Trophoblast cell (in vitro differentiated cells and primary cell): ENCODE results near the gene PCMTD2.

ENCODE experiments used
- DNase-seq, 2 donors: peaks; one replicate each; pipeline ENCODE4 v3.0.0-alpha.2; 2016
- H2AFZ ChIP-seq: 2 replicates; pipeline ENCODE4 v1.6.1; 2013; ENCODE audit warnings: low read length, moderate library complexity, mild to moderate bottlenecking; ENCODE audit not compliant: insufficient read depth, poor library complexity
- H2AK5ac ChIP-seq: 2 replicates; pipeline ENCODE4 v1.6.1; 2013; ENCODE audit warnings: mild to moderate bottlenecking, low read length
- H2BK120ac ChIP-seq: 2 replicates; pipeline ENCODE4 v1.6.1; 2013; ENCODE audit warnings: low read length, mild to moderate bottlenecking, moderate library complexity; ENCODE audit not compliant: insufficient read depth, poor library complexity
- H2BK12ac ChIP-seq: 2 replicates; pipeline ENCODE4 v1.6.1; 2013; ENCODE audit warnings: mild to moderate bottlenecking, low read length, moderate library complexity
- H2BK5ac ChIP-seq: 2 replicates; pipeline ENCODE4 v1.6.1; 2013; ENCODE audit warnings: low read length, low read depth, moderate library complexity, mild to moderate bottlenecking; ENCODE audit not compliant: poor library complexity
- H3K14ac ChIP-seq: 2 replicates; pipeline ENCODE4 v1.6.1; 2013; ENCODE audit warnings: mild to moderate bottlenecking, low read length
- H3K18ac ChIP-seq: 2 replicates; pipeline ENCODE4 v1.6.1; 2013; ENCODE audit warnings: mild to moderate bottlenecking, low read length
- H3K23ac ChIP-seq: 2 replicates; pipeline ENCODE4 v1.6.1; 2013; ENCODE audit warnings: low read length
- H3K27ac ChIP-seq: 2 replicates; pipeline ENCODE4 v1.5.1; 2013; ENCODE audit warnings: low read depth, mild to moderate bottlenecking, inconsistent platforms, low read length, moderate library complexity
- H3K27me3 ChIP-seq: 2 replicates; pipeline ENCODE4 v1.6.1; 2013; ENCODE audit warnings: inconsistent platforms, mild to moderate bottlenecking, low read length, moderate library complexity; ENCODE audit not compliant: insufficient read depth
- H3K36me3 ChIP-seq, 2 experiments: 1 replicate in 1 of 2; 2 replicates in 1 of 2; pipeline ENCODE4 v1.6.1; 2013; ENCODE audit warnings: low read length in 2 of 2, mild to moderate bottlenecking in 2 of 2, moderate library complexity in 1 of 2; ENCODE audit not compliant: insufficient read depth in 2 of 2, control insufficient read depth in 1 of 2
- H3K4ac ChIP-seq: 2 replicates; pipeline ENCODE4 v1.6.1; 2013; ENCODE audit warnings: low read depth, mild to moderate bottlenecking, low read length, moderate library complexity
- H3K4me1 ChIP-seq, 2 experiments: 1 replicate in 1 of 2; 2 replicates in 1 of 2; pipeline ENCODE4 v1.6.1; 2013; ENCODE audit warnings: low read length in 2 of 2, mild to moderate bottlenecking in 2 of 2, moderate library complexity in 1 of 2; ENCODE audit not compliant: insufficient read depth in 2 of 2, control insufficient read depth in 1 of 2
- H3K4me2 ChIP-seq: 2 replicates; pipeline ENCODE4 v1.6.1; 2013; ENCODE audit warnings: inconsistent platforms, mild to moderate bottlenecking, low read length, moderate library complexity
- H3K4me3 ChIP-seq: 2 replicates; pipeline ENCODE4 v1.5.1; 2013; ENCODE audit warnings: mild to moderate bottlenecking, low read depth, low read length, inconsistent platforms
- H3K79me1 ChIP-seq: one replicate; pipeline ENCODE4 v1.6.1; 2013; ENCODE audit warnings: low read length
- H3K79me2 ChIP-seq: 2 replicates; pipeline ENCODE4 v1.6.1; 2013; ENCODE audit warnings: low read length, mild to moderate bottlenecking; ENCODE audit not compliant: control insufficient read depth, insufficient read depth, poor library complexity
- H3K9ac ChIP-seq: 2 replicates; pipeline ENCODE4 v1.6.1; 2013; ENCODE audit warnings: mild to moderate bottlenecking, low read length
- H3K9me3 ChIP-seq: 2 replicates; pipeline ENCODE4 v1.6.1; 2013; ENCODE audit warnings: low read depth, mild to moderate bottlenecking, control low read depth, inconsistent platforms, low read length; ENCODE audit not compliant: insufficient read depth
- H4K12ac ChIP-seq: 2 replicates; pipeline ENCODE4 v1.6.1; 2013; ENCODE audit warnings: low read depth, mild to moderate bottlenecking, low read length, moderate library complexity
- H4K8ac ChIP-seq: 2 replicates; pipeline ENCODE4 v1.6.1; 2013; ENCODE audit warnings: low read depth, mild to moderate bottlenecking, low read length, moderate library complexity
- H4K91ac ChIP-seq: one replicate; pipeline ENCODE4 v1.6.1; 2013; ENCODE audit warnings: low read depth, mild to moderate bottlenecking, low read length, moderate library complexity
- WGBS: extraction: QIAGEN DNeasy Blood & Tissue Kit; methylation state at CpG from one replicate; pipeline ENCODE4 v1.1.7; 2013; ENCODE audit warnings: missing lambda C conversion rate; ENCODE audit not compliant: insufficient read length, insufficient coverage; ENCODE audit errors: extremely low coverage; 5-methylcytosine and 5-hydroxymethylcytosine counted together

Gene PCMTD2

DNA sequence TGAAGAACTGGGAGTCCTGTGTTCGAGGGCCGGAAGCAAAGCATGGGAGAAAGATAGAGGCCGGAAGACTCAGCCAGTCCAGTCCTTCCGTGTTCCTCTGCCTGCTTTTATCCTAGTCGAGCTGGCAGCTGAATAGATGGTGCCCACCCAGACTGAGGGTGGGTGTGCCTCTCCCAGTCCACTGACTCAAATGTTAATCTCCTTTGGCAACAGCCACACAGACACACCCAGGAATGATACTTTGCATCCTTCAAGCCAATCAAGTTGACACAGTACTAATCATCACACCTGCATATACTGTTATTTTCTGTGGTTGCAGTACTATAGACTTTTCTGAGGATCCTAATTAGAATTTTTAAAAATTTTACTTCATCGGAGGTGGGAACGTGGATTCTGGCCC, 21.3 kb downstream of the PCMTD2 start:
- Histone ChIP-seq H3K79me1 (no peaks in the 10 kb centered on the region), H2BK12ac (no peak overlapping the region), H3K23ac (no peak overlapping the region), H3K36me3 (peaks cover 6 to 7% of the 10 kb centered on the region in 2 experiments), H4K8ac (no peak overlapping the region), H3K14ac (no peak overlapping the region), H2AFZ (no peak overlapping the region), H2AK5ac (no peak overlapping the region), H3K79me2 (no peaks in the 10 kb centered on the region), H3K9ac (no peak overlapping the region), H2BK5ac (no peak overlapping the region), H3K4me2 (no peak overlapping the region), H3K27ac (no peak overlapping the region), H4K12ac (no peak overlapping the region), H3K4me3 (no peak overlapping the region), H4K91ac (no peak overlapping the region), H3K4me1 (no peaks in the 10 kb centered on the region), H3K9me3 (peaks cover 12% of the 10 kb centered on the region), H3K18ac (no peak overlapping the region), H2BK120ac (no peak overlapping the region), H3K4ac (no peak overlapping the region), H3K27me3 (no peaks in the 10 kb centered on the region)
- no CpG with 5 or more reads among the region's 7 CpGs for WGBS
- no peak for DNase-seq

DNA sequence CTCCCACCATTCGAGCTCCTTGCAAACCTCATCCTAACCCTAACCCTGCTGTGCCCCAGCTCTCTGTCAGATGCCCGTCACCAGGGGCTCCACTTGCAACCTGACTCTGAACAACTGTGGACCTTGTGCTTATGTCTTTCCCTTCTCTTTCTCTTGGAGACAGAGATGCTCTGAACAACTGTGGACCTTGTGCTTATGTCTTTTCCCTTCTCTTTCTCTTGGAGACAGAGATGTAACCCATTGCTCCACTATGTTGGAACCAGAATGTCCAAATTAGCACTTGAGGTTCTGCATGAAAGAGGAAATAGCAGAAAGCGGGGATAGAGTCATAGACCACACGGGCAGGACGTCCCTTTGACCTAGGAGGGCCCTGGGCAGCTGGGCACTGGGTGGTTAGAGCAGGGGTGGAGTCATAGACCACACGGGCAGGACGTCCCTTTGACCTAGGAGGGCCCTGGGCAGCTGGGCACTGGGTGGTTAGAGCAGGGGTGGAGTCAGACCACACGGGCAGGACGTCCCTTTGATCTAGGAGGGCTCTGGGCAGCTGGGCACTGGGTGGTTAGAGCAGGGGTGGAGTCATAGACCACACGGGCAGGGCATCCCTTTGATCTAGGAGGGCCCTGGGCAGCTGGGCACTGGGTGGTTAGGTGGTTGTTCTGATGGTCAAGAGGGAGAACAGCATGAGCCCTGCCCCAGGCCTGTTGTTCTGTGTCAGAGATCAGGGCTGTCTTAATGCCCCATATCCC, 22.2 kb downstream of the PCMTD2 start:
- H4K12ac ChIP-seq = no peak overlapping the region
- H3K4ac ChIP-seq = no peak overlapping the region
- H3K14ac ChIP-seq = no peak overlapping the region
- H3K4me2 ChIP-seq = no peak overlapping the region
- H4K91ac ChIP-seq = no peak overlapping the region
- H3K9me3 ChIP-seq = peaks cover 12% of the 10 kb centered on the region
- no peak overlapping the region for H3K27ac ChIP-seq
- H3K4me3 ChIP-seq = no peak overlapping the region
- no peak overlapping the region for H2AFZ ChIP-seq
- H2BK5ac ChIP-seq = no peak overlapping the region
- H2BK120ac ChIP-seq = no peak overlapping the region
- no peak overlapping the region for H3K18ac ChIP-seq
- peaks cover 6 to 7% of the 10 kb centered on the region in 2 experiments for H3K36me3 ChIP-seq
- DNase-seq = no peak
- H3K23ac ChIP-seq = no peak overlapping the region
- WGBS = no CpG with 5 or more reads among the region's 10 CpGs
- no peaks in the 10 kb centered on the region for H3K4me1 ChIP-seq
- H2BK12ac ChIP-seq = no peak overlapping the region
- H4K8ac ChIP-seq = no peak overlapping the region
- H3K9ac ChIP-seq = no peak overlapping the region
- no peak overlapping the region for H2AK5ac ChIP-seq
- no peaks in the 10 kb centered on the region for H3K79me2 ChIP-seq
- H3K79me1 ChIP-seq = no peaks in the 10 kb centered on the region
- H3K27me3 ChIP-seq = no peaks in the 10 kb centered on the region

DNA sequence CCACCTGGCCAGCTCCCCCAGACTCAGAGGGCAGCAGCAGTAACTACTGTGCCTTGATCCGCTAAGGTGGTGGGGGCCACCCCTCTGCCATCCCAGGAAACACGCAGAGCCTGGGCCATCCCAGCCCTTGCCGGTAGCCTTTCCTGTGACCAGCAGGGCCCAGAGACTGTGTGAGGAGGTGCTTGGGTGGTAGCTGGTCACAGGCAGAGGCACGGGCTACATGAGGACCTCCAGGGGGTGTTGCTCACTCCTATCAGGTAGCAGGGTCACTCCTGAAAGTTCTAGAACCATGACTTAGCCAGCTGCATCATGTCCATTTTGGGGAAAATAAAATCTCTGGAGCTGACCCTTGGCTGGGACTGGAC, 22.8 kb downstream of the PCMTD2 start:
- no peaks in the 10 kb centered on the region for H3K79me2 ChIP-seq
- no peak overlapping the region for H3K23ac ChIP-seq
- no peak overlapping the region for H2AK5ac ChIP-seq
- H3K4me3 ChIP-seq = no peak overlapping the region
- H3K36me3 ChIP-seq = peaks cover 3% of the 10 kb centered on the region in 2 experiments
- H3K4me2 ChIP-seq = no peak overlapping the region
- no peak overlapping the region for H2BK12ac ChIP-seq
- no peak overlapping the region for H4K12ac ChIP-seq
- H3K4me1 ChIP-seq = no peaks in the 10 kb centered on the region
- H4K91ac ChIP-seq = no peak overlapping the region
- no peak overlapping the region for H3K14ac ChIP-seq
- no peak overlapping the region for H2BK120ac ChIP-seq
- no peak overlapping the region for H4K8ac ChIP-seq
- WGBS = no CpG with 5 or more reads among the region's 4 CpGs
- no peaks in the 10 kb centered on the region for H3K27me3 ChIP-seq
- no peak overlapping the region for H3K4ac ChIP-seq
- H3K27ac ChIP-seq = no peak overlapping the region
- H3K9ac ChIP-seq = no peak overlapping the region
- H2AFZ ChIP-seq = no peak overlapping the region
- peaks cover 12% of the 10 kb centered on the region for H3K9me3 ChIP-seq
- DNase-seq = no peak
- H3K79me1 ChIP-seq = no peaks in the 10 kb centered on the region
- H3K18ac ChIP-seq = no peak overlapping the region
- no peak overlapping the region for H2BK5ac ChIP-seq

DNA sequence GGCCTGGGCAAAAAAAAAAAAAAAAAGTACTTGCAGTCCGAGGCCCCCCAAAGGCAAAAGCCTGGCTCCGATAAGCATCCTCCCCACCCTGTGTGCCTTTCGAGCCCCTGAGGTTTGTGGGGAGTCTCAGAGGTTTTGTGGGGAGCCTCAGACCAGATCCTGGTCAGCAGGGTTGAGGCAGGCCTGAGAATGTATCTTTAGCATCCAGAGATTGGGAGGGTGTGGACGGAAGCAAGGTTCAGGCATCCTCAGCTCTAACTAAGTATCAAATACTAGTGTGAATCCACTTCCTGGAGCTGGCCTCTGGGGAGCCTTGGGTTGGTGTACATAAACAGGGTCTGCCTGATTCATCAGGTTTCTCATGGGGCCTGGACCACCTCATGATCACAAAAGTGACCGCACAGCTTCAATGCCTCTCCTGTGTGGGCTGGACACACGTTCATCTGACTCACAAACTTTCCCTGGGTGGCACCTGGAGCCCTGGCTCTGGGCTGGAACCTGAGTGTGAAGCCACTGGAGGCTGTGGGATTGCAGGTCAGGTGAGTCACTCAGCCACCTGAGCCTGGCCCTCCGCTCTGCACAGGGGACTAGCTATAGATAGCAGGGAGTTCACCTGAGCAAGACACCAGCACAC, 24.4 kb downstream of the PCMTD2 start:
- Histone ChIP-seq H2BK5ac (no peak overlapping the region), H3K4me3 (no peak overlapping the region), H2AFZ (no peak overlapping the region), H3K4ac (no peak overlapping the region), H3K23ac (no peak overlapping the region), H4K12ac (no peak overlapping the region), H3K18ac (no peak overlapping the region), H4K91ac (no peak overlapping the region), H4K8ac (no peak overlapping the region), H3K14ac (no peak overlapping the region), H3K4me2 (no peak overlapping the region), H3K79me2 (no peaks in the 10 kb centered on the region), H3K79me1 (no peaks in the 10 kb centered on the region), H3K9me3 (peaks cover 13% of the 10 kb centered on the region), H3K27ac (no peak overlapping the region), H2BK120ac (no peak overlapping the region), H2BK12ac (no peak overlapping the region), H3K4me1 (no peaks in the 10 kb centered on the region), H3K36me3 (no peaks in the 10 kb centered on the region), H3K9ac (no peak overlapping the region), H2AK5ac (no peak overlapping the region), H3K27me3 (no peaks in the 10 kb centered on the region)
- no CpG with 5 or more reads among the region's 7 CpGs for WGBS
- no peak for DNase-seq
